Neuronal stem cell (in vitro differentiated cells): ENCODE results near the gene BORCS8.

ENCODE experiments used
- DNase-seq: peaks from one replicate; pipeline ENCODE4 v3.0.0-alpha.2; 2013; ENCODE audit warnings: low spot score
- H2AFZ ChIP-seq: one replicate; pipeline ENCODE4 v1.6.1; 2013; ENCODE audit warnings: mild to moderate bottlenecking, low read length, inconsistent platforms
- H2AK5ac ChIP-seq: 2 replicates; pipeline ENCODE4 v1.6.1; 2013; ENCODE audit warnings: low read depth, mild to moderate bottlenecking, inconsistent platforms, low read length, moderate library complexity, mixed read lengths
- H2BK120ac ChIP-seq: 2 replicates; pipeline ENCODE4 v1.6.1; 2013; ENCODE audit warnings: low read depth, mild to moderate bottlenecking, inconsistent platforms, low read length, moderate library complexity, mixed read lengths
- H2BK12ac ChIP-seq: one replicate; pipeline ENCODE4 v1.6.1; 2013; ENCODE audit warnings: low read length, inconsistent platforms
- H2BK15ac ChIP-seq: 2 replicates; pipeline ENCODE4 v1.6.1; 2013; ENCODE audit warnings: mild to moderate bottlenecking, low read length, inconsistent platforms, mixed read lengths
- H2BK5ac ChIP-seq: one replicate; pipeline ENCODE4 v1.6.1; 2013; ENCODE audit warnings: inconsistent platforms, mild to moderate bottlenecking, low read length, moderate library complexity
- H3K14ac ChIP-seq: one replicate; pipeline ENCODE4 v1.6.1; 2013; ENCODE audit warnings: low read length, inconsistent platforms
- H3K18ac ChIP-seq: 2 replicates; pipeline ENCODE4 v1.6.1; 2013; ENCODE audit warnings: low read length, inconsistent platforms
- H3K23ac ChIP-seq: 2 replicates; pipeline ENCODE4 v1.6.1; 2013; ENCODE audit warnings: low read depth, mild to moderate bottlenecking, mixed read lengths, low read length, inconsistent platforms; ENCODE audit not compliant: poor library complexity
- H3K27ac ChIP-seq: replicated peaks from 3 replicates; pipeline ENCODE4 v1.5.1; 2013; ENCODE audit warnings: low read length, inconsistent platforms
- H3K27me3 ChIP-seq, 3 experiments: 2 replicates each; pipeline ENCODE4 v1.6.1; 2013; ENCODE audit warnings: low read length in 3 of 3, mild to moderate bottlenecking in 2 of 3, inconsistent platforms in 1 of 3, low read depth in 1 of 3, mixed read lengths in 1 of 3, moderate library complexity in 1 of 3; ENCODE audit not compliant: control insufficient read depth in 3 of 3, insufficient read depth in 3 of 3
- H3K36me3 ChIP-seq, 2 donors: replicated peaks in 1 of 2; 2 replicates each; pipeline ENCODE4 v1.6.1; 2013; ENCODE audit warnings: low read length in 2 of 2; ENCODE audit not compliant: control insufficient read depth in 2 of 2, insufficient read depth in 2 of 2
- H3K4ac ChIP-seq: 2 replicates; pipeline ENCODE4 v1.6.1; 2013; ENCODE audit warnings: inconsistent platforms, mild to moderate bottlenecking, low read length, moderate library complexity
- H3K4me1 ChIP-seq, 2 donors: 1 replicate in 1 of 2; 2 replicates in 1 of 2; pipeline ENCODE4 v1.6.1; 2013; ENCODE audit warnings: low read length in 2 of 2, low read depth in 1 of 2; ENCODE audit not compliant: control insufficient read depth in 2 of 2, insufficient read depth in 1 of 2
- H3K4me2 ChIP-seq: one replicate; pipeline ENCODE4 v1.6.1; 2013; ENCODE audit warnings: mild to moderate bottlenecking, low read length, inconsistent platforms; ENCODE audit not compliant: insufficient read depth, poor library complexity, severe bottlenecking
- H3K4me3 ChIP-seq, 2 donors: 2 replicates each; pipeline ENCODE4 v1.5.1; 2013; ENCODE audit warnings: low read length in 2 of 2, mild to moderate bottlenecking in 2 of 2, inconsistent platforms in 1 of 2, moderate library complexity in 1 of 2
- H3K79me1 ChIP-seq: one replicate; pipeline ENCODE4 v1.6.1; 2013; ENCODE audit warnings: low read depth, mild to moderate bottlenecking, inconsistent platforms, low read length, moderate library complexity
- H3K9ac ChIP-seq: one replicate; pipeline ENCODE4 v1.6.1; 2013; ENCODE audit warnings: mild to moderate bottlenecking, low read depth, low read length, inconsistent platforms; ENCODE audit not compliant: poor library complexity
- H3K9me3 ChIP-seq, 2 donors: replicated peaks in 1 of 2; 2 replicates each; pipeline versions ENCODE3 to v1.6.1; 2013; ENCODE audit warnings: low read length in 2 of 2, mild to moderate bottlenecking in 2 of 2, inconsistent platforms in 1 of 2, low read depth in 1 of 2, mixed read lengths in 1 of 2, moderate library complexity in 1 of 2; ENCODE audit not compliant: control insufficient read depth in 2 of 2, insufficient read depth in 1 of 2
- H4K8ac ChIP-seq: one replicate; pipeline ENCODE4 v1.6.1; 2013; ENCODE audit warnings: low read depth, mild to moderate bottlenecking, inconsistent platforms, low read length, moderate library complexity
- H4K91ac ChIP-seq: one replicate; pipeline ENCODE4 v1.6.1; 2013; ENCODE audit warnings: low read length, low read depth, mild to moderate bottlenecking, inconsistent platforms; ENCODE audit not compliant: poor library complexity
- WGBS, 2 donors: extraction: QIAGEN DNeasy Blood & Tissue Kit; methylation state at CpG; one replicate each; pipeline ENCODE4 v1.1.7; 2013; ENCODE audit warnings: missing lambda C conversion rate in 2 of 2, mixed read lengths in 1 of 2; ENCODE audit not compliant: insufficient read length in 2 of 2, insufficient replicate concordance in 1 of 2; ENCODE audit errors: extremely low coverage in 2 of 2; 5-methylcytosine and 5-hydroxymethylcytosine counted together

BORCS8 gene

DNA sequence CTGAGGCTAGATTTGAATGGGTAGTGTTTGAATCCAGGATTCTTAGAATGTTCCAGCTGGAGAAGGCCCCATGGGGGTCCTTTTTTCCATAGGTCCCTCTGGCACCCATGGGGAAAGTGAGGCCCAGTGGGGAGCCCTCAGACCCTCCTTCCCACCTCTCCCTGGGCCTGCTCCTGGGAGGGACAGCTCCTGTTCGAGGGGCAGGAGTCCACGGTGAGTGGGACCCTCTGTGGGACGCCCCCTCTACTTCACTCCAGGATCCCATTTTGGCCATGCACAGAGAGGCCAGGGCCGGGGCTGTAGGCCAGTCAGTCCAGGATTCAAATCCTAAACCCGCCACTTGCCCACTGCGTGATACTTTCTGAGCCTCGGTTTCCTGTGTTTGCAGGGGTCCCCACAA, 29.5 kb downstream of the BORCS8 start:
- Histone ChIP-seq H3K79me1 (no peaks in the 10 kb centered on the region), H4K8ac (no peak overlapping the region), H2AFZ (no peak overlapping the region), H3K18ac (no peak overlapping the region), H3K4me2 (no peak overlapping the region), H3K36me3 (no peaks in the 10 kb centered on the region), H2BK120ac (no peak overlapping the region), H2BK12ac (no peak overlapping the region), H3K27ac (no peak overlapping the region), H3K14ac (no peak overlapping the region), H3K9me3 (no peaks in the 10 kb centered on the region), H3K4me1 (no peaks in the 10 kb centered on the region), H2BK5ac (no peak overlapping the region), H3K27me3 (no peaks in the 10 kb centered on the region), H3K23ac (no peak overlapping the region), H3K4me3 (no peak overlapping the region), H3K9ac (no peak overlapping the region), H2AK5ac (no peak overlapping the region), H3K4ac (no peak overlapping the region), H2BK15ac (no peak overlapping the region), H4K91ac (no peak overlapping the region)
- DNase-seq: no peak
- no CpG with 5 or more reads among the region's 7 CpGs for WGBS, 2 donors

DNA sequence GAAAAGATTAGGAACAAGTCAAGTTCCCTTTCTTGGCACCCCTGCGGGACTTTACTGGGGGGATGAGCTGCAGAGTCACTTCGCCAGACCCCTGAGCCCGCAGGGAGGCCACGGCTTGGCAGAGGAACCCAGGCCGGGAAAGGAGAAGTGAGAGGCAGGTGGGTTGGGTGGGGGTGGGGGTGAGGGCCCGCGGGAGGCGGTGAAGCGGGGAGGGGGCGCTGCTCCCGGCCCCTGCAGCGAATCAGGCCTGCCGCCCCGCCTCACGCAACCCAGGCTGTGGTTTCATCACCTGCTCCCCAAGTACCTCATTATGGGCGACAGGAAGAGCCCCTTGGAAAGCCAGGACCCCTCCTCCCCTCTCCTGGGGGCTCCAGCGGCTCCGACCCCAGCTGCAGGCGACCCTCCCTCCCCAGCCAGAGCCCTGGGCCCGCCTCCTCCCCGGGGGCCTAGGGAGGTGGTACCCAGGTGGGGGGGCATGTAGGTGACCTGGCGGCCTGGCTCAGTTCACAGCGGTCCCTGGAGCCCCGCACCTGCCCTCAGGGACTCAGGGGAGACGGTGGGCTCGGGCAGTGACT, 31.4 kb downstream of the BORCS8 start:
- no peak overlapping the region for H3K27ac ChIP-seq
- no peak overlapping the region for H2BK12ac ChIP-seq
- no peak overlapping the region for H3K4me3 ChIP-seq
- H3K36me3 ChIP-seq: peaks cover 0 to 6% of the 10 kb centered on the region in 2 donors
- no CpG with 5 or more reads among the region's 26 CpGs for WGBS, 2 donors
- DNase-seq: no peak
- no peak overlapping the region for H2AK5ac ChIP-seq
- no peak overlapping the region for H3K23ac ChIP-seq
- no peak overlapping the region for H4K91ac ChIP-seq
- H3K4me1 ChIP-seq: no peaks in the 10 kb centered on the region
- no peak overlapping the region for H3K9ac ChIP-seq
- H3K27me3 ChIP-seq: no peaks in the 10 kb centered on the region
- no peak overlapping the region for H2BK15ac ChIP-seq
- no peaks in the 10 kb centered on the region for H3K79me1 ChIP-seq
- peak overlapping the region; percentile 3 for H4K8ac ChIP-seq
- no peak overlapping the region for H3K4ac ChIP-seq
- H3K18ac ChIP-seq: no peak overlapping the region
- peaks cover 0 to 3% of the 10 kb centered on the region in 2 donors for H3K9me3 ChIP-seq
- H2BK5ac ChIP-seq: no peak overlapping the region
- H2BK120ac ChIP-seq: no peak overlapping the region
- H2AFZ ChIP-seq: no peak overlapping the region
- H3K14ac ChIP-seq: no peak overlapping the region
- no peak overlapping the region for H3K4me2 ChIP-seq

DNA sequence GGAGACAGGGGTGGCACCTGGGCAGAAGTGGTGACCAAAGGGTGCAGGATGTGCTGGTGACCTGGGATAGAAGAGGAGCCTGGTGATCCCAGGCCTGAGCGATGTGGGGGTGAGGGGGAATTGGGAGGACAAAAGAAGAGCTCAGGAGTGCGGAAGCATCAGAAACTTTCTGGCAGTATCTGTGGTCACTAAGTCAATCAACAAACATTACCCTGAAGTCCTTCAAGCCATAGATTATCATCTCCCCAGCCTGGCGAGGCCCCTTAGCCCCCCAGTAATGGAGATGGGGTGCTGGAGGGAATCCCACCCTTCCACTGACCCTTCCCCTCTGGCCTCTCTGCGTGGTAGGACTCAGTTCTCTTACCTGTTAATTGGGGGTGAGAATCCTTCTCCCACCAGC, 32.4 kb downstream of the BORCS8 start:
- Histone ChIP-seq H3K27ac (no peak overlapping the region), H3K36me3 (peaks cover 0 to 6% of the 10 kb centered on the region in 2 donors), H3K79me1 (no peaks in the 10 kb centered on the region), H2BK12ac (no peak overlapping the region), H4K91ac (no peak overlapping the region), H3K4ac (no peak overlapping the region), H3K23ac (no peak overlapping the region), H2AFZ (no peak overlapping the region), H3K9ac (no peak overlapping the region), H2BK15ac (no peak overlapping the region), H3K4me3 (no peak overlapping the region), H3K4me2 (no peak overlapping the region), H3K18ac (no peak overlapping the region), H3K9me3 (peaks cover 0 to 3% of the 10 kb centered on the region in 2 donors), H3K4me1 (no peaks in the 10 kb centered on the region), H2BK5ac (no peak overlapping the region), H4K8ac (no peak overlapping the region), H3K14ac (no peak overlapping the region), H2BK120ac (no peak overlapping the region), H3K27me3 (no peaks in the 10 kb centered on the region), H2AK5ac (no peak overlapping the region)
- WGBS, 2 donors: no CpG with 5 or more reads among the region's 4 CpGs
- no peak for DNase-seq

DNA sequence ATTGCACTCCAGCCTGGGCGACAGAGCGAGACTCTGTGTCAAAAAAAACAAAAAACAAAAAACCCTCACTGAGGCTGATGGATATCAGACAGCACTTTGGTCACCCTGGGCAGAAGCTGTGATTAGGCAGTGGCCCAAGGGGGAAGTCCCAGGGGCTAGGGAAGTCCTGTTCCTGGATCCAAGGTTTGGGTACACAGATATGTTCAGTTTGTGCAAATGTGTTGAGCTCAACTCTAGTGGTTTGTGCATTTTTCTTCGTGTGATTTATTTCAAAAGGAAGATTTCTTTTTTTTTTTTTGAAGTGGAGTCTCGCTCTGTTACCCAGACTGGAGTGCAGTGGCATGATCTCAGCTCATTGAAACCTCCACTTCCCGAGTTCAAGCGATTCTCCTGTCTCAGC, 34.1 kb downstream of the BORCS8 start:
- no peak for DNase-seq

More for the DNA sequence above, 34.1 kb downstream of the BORCS8 start:
- Histone ChIP-seq H3K4ac (no peak overlapping the region), H3K14ac (no peak overlapping the region), H2AFZ (no peak overlapping the region), H2BK12ac (no peak overlapping the region), H3K79me1 (no peaks in the 10 kb centered on the region), H4K91ac (no peak overlapping the region), H3K27me3 (no peaks in the 10 kb centered on the region), H3K18ac (no peak overlapping the region), H3K4me3 (no peak overlapping the region), H3K23ac (no peak overlapping the region), H2AK5ac (no peak overlapping the region), H2BK5ac (no peak overlapping the region), H3K27ac (no peak overlapping the region), H4K8ac (no peak overlapping the region), H3K4me1 (no peaks in the 10 kb centered on the region), H2BK120ac (no peak overlapping the region), H3K36me3 (peaks cover 0 to 6% of the 10 kb centered on the region in 2 donors), H3K9me3 (peaks cover 0 to 3% of the 10 kb centered on the region in 2 donors), H3K4me2 (no peak overlapping the region), H3K9ac (no peak overlapping the region), H2BK15ac (no peak overlapping the region)
- WGBS, 2 donors: no CpG with 5 or more reads among the region's 6 CpGs
